H1 (cell line): ENCODE results near the gene SUCLG2. TPM values are rescaled to one million over a fixed set of nuclear protein-coding genes. Genes with fewer than 3 reads are reported as not detected.

Experiments used
- CTCF ChIA-PET: fragments of 300-600 bp; sonication (Branson Sonifier 250); formaldehyde crosslinking; loops from one replicate; lab custom pipeline; 2021; ENCODE audit not compliant: partially characterized antibody; lab: Charles Lee
- POLR2A ChIA-PET: fragments of 300-600 bp; sonication (Branson Sonifier 250); formaldehyde crosslinking; loops from one replicate; lab custom pipeline; 2021; ENCODE audit warnings: inconsistent platforms; ENCODE audit not compliant: partially characterized antibody; lab: Charles Lee
- DNase-seq, 2 experiments: peaks; one replicate each; pipeline versions ENCODE4 v3.0.0 to v3.0.0-alpha.2; 2010 to 2022; ENCODE audit warnings: low spot score in 2 of 2, low read depth in 1 of 2, mixed read lengths in 1 of 2
- FAIRE-seq: peaks from 2 replicates; lab custom pipeline; 2011; peaks lifted over from hg19 to GRCh38; lab: Jason Lieb, UNC
- H2AFZ ChIP-seq: 2 replicates; pipeline ENCODE4 v1.8.1; 2012; ENCODE audit warnings: low read length, inconsistent platforms
- H2AK5ac ChIP-seq: 2 replicates; pipeline ENCODE4 v1.6.1; 2013; ENCODE audit warnings: low read depth, low read length
- H2BK120ac ChIP-seq: replicated peaks from 2 replicates; pipeline ENCODE3; 2013; ENCODE audit warnings: low read depth, low read length, inconsistent platforms
- H2BK12ac ChIP-seq: 2 replicates; pipeline ENCODE4 v1.6.1; 2013; ENCODE audit warnings: low read depth, low read length
- H2BK15ac ChIP-seq: 2 replicates; pipeline ENCODE4 v1.6.1; 2013; ENCODE audit warnings: low read length
- H2BK20ac ChIP-seq: 2 replicates; pipeline ENCODE4 v1.6.1; 2013; ENCODE audit warnings: low read length
- H2BK5ac ChIP-seq: 2 replicates; pipeline ENCODE4 v1.6.1; 2013; ENCODE audit warnings: low read depth, low read length
- H3K14ac ChIP-seq: 2 replicates; pipeline ENCODE4 v1.6.1; 2013; ENCODE audit warnings: inconsistent platforms; ENCODE audit not compliant: insufficient read length
- H3K18ac ChIP-seq: 2 replicates; pipeline ENCODE4 v1.6.1; 2013; ENCODE audit warnings: low read length; ENCODE audit errors: extremely low read depth
- H3K23ac ChIP-seq: 2 replicates; pipeline ENCODE4 v1.6.1; 2013; ENCODE audit warnings: inconsistent platforms; ENCODE audit not compliant: insufficient read length
- H3K23me2 ChIP-seq: 2 replicates; pipeline ENCODE4 v1.6.1; 2013; ENCODE audit warnings: low read depth, low read length
- H3K27ac ChIP-seq: 2 replicates; pipeline ENCODE4 v1.6.1; 2011; ENCODE audit warnings: low read depth, low read length, inconsistent platforms
- H3K27me3 ChIP-seq, 4 experiments: replicated peaks in 1 of 4; 1 replicate in 1 of 4; 2 replicates in 3 of 4; pipeline versions ENCODE4 v1.6.1 to v1.8.1; 2011 to 2013; ENCODE audit warnings: low read length in 3 of 4, mild to moderate bottlenecking in 3 of 4, inconsistent platforms in 2 of 4, mixed read lengths in 2 of 4, moderate library complexity in 1 of 4; ENCODE audit not compliant: control insufficient read depth in 3 of 4, insufficient read depth in 3 of 4; ENCODE audit errors: extremely low read depth in 1 of 4
- H3K36me3 ChIP-seq, 4 experiments: 2 replicates each; pipeline versions ENCODE4 v1.6.1 to v1.8.1; 2011 to 2013; ENCODE audit warnings: mild to moderate bottlenecking in 4 of 4, low read length in 3 of 4, moderate library complexity in 2 of 4, control low read depth in 1 of 4, inconsistent platforms in 1 of 4; ENCODE audit not compliant: insufficient read depth in 4 of 4, control insufficient read depth in 2 of 4
- H3K4ac ChIP-seq: replicated peaks from 2 replicates; pipeline ENCODE3; 2013; ENCODE audit warnings: low read length, low read depth, mixed read lengths, inconsistent platforms; ENCODE audit not compliant: insufficient read length
- H3K4me1 ChIP-seq, 4 experiments: replicated peaks in 1 of 4; 1 replicate in 1 of 4; 2 replicates in 3 of 4; pipeline versions ENCODE4 v1.6.1 to v1.8.1; 2011 to 2013; ENCODE audit warnings: low read length in 3 of 4, inconsistent platforms in 2 of 4, mixed read lengths in 1 of 4; ENCODE audit not compliant: insufficient read depth in 4 of 4, control insufficient read depth in 3 of 4
- H3K4me2 ChIP-seq, 2 experiments: 2 replicates each; pipeline versions ENCODE4 v1.6.1 to v1.8.1; 2011 to 2013; ENCODE audit warnings: low read depth in 2 of 2, low read length in 2 of 2, control low read depth in 1 of 2, inconsistent platforms in 1 of 2, mild to moderate bottlenecking in 1 of 2; ENCODE audit not compliant: insufficient read depth in 1 of 2
- H3K4me3 ChIP-seq, 4 experiments: fragments of 200-600, 300-600 bp in 1 of 4; sonication (generic), shearing (Covaris generic), sonication (Bioruptor Twin) in 1 of 4; 2 replicates each; pipeline versions ENCODE4 v1.5.1 to v1.8.1; 2011 to 2016; ENCODE audit warnings: low read length in 4 of 4, low read depth in 3 of 4, control low read depth in 2 of 4, inconsistent platforms in 2 of 4, mild to moderate bottlenecking in 2 of 4, mixed read lengths in 1 of 4, moderate library complexity in 1 of 4; ENCODE audit not compliant: insufficient read depth in 2 of 4; ENCODE audit errors: extremely low read depth in 1 of 4
- H3K56ac ChIP-seq: replicated peaks from 2 replicates; pipeline ENCODE3; 2013; ENCODE audit warnings: low read depth, mild to moderate bottlenecking, mixed read lengths, low read length, inconsistent platforms; ENCODE audit not compliant: insufficient read length
- H3K79me1 ChIP-seq: 2 replicates; pipeline ENCODE4 v1.6.1; 2013; ENCODE audit warnings: low read depth, low read length, control low read depth
- H3K79me2 ChIP-seq, 2 experiments: 2 replicates each; pipeline versions ENCODE4 v1.6.1 to v1.8.1; 2012 to 2013; ENCODE audit warnings: low read length in 2 of 2, mild to moderate bottlenecking in 2 of 2, inconsistent platforms in 1 of 2; ENCODE audit not compliant: insufficient read depth in 2 of 2, control insufficient read depth in 1 of 2
- H3K9ac ChIP-seq, 4 experiments: replicated peaks in 1 of 4; 1 replicate in 1 of 4; 2 replicates in 3 of 4; pipeline versions ENCODE4 v1.6.1 to v1.8.1; 2011 to 2013; ENCODE audit warnings: low read depth in 3 of 4, low read length in 3 of 4, control low read depth in 2 of 4, mild to moderate bottlenecking in 2 of 4, moderate library complexity in 2 of 4, inconsistent platforms in 1 of 4; ENCODE audit errors: extremely low read depth in 1 of 4
- H3K9me3 ChIP-seq, 2 experiments: 2 replicates each; pipeline versions ENCODE4 v1.6.1 to v1.8.1; 2012 to 2013; ENCODE audit warnings: mild to moderate bottlenecking in 2 of 2, moderate library complexity in 2 of 2, control low read depth in 1 of 2, inconsistent platforms in 1 of 2, low read depth in 1 of 2, low read length in 1 of 2, mixed read lengths in 1 of 2; ENCODE audit not compliant: insufficient read depth in 2 of 2
- H4K20me1 ChIP-seq, 2 experiments: replicated peaks in 1 of 2; 2 replicates each; pipeline versions ENCODE3 to v1.8.1; 2011 to 2013; ENCODE audit warnings: inconsistent platforms in 2 of 2, low read length in 2 of 2, mild to moderate bottlenecking in 1 of 2; ENCODE audit not compliant: insufficient read depth in 2 of 2, control insufficient read depth in 1 of 2
- H4K5ac ChIP-seq: 2 replicates; pipeline ENCODE4 v1.6.1; 2013; ENCODE audit warnings: low read length, low read depth, mixed read lengths, inconsistent platforms; ENCODE audit not compliant: insufficient read length
- H4K8ac ChIP-seq: 2 replicates; pipeline ENCODE4 v1.8.0; 2013; ENCODE audit warnings: mild to moderate bottlenecking, moderate library complexity, low read length, inconsistent platforms; ENCODE audit not compliant: insufficient read depth; ENCODE audit errors: extremely low read depth
- H4K91ac ChIP-seq: replicated peaks from 2 replicates; pipeline ENCODE3; 2013; ENCODE audit warnings: low read length, mixed read lengths, inconsistent platforms; ENCODE audit not compliant: insufficient read length
- ASH2L ChIP-seq: fragments of 200-600, 300-600 bp; sonication (generic); IDR thresholded peaks from one replicate; pipeline ENCODE4 v1.7.1; 2017; ENCODE audit warnings: low read length
- ATF2 ChIP-seq: IDR thresholded peaks from 2 replicates; pipeline ENCODE4 v1.6.1; 2012; ENCODE audit warnings: low read length, inconsistent platforms
- CEBPB ChIP-seq: IDR thresholded peaks from 2 replicates; pipeline ENCODE4 v1.6.1; 2012; ENCODE audit warnings: low read depth, low read length
- EP300 ChIP-seq, 2 experiments: IDR thresholded peaks; 1 replicate in 1 of 2; 2 replicates in 1 of 2; pipeline ENCODE4 v1.6.1; 2011 to 2012; ENCODE audit warnings: low read depth in 2 of 2, low read length in 2 of 2, mild to moderate bottlenecking in 2 of 2, borderline replicate concordance in 1 of 2, inconsistent platforms in 1 of 2, moderate library complexity in 1 of 2
- KDM4A ChIP-seq: IDR thresholded peaks from one replicate; pipeline ENCODE4 v1.7.1; 2012; ENCODE audit warnings: low read depth, mild to moderate bottlenecking, moderate library complexity, low read length, inconsistent platforms; ENCODE audit not compliant: severe bottlenecking
- KDM5A ChIP-seq: fragments of 200-600 bp; IDR thresholded peaks from 2 replicates; pipeline ENCODE4 v1.7.1; 2012; ENCODE audit warnings: mild to moderate bottlenecking, low read length, inconsistent platforms, mixed read lengths
- MAFK ChIP-seq: IDR thresholded peaks from 2 replicates; pipeline ENCODE4 v1.6.1; 2012; ENCODE audit warnings: low read depth, mild to moderate bottlenecking, improper control_type of control experiment, low read length
- RNF2 ChIP-seq: fragments of 200-900, 300-1000 bp; sonication (generic); IDR thresholded peaks from 2 replicates; pipeline ENCODE4 v1.7.1; 2016; ENCODE audit warnings: borderline replicate concordance, low read depth, mild to moderate bottlenecking, antibody characterized with exemption, low read length; ENCODE audit not compliant: poor library complexity, severe bottlenecking; ENCODE audit errors: missing control alignments
- SP1 ChIP-seq: IDR thresholded peaks from 2 replicates; pipeline ENCODE4 v1.6.1; 2011; ENCODE audit warnings: low read depth, low read length
- SP2 ChIP-seq: IDR thresholded peaks from 2 replicates; pipeline ENCODE4 v1.6.1; 2012; ENCODE audit warnings: mild to moderate bottlenecking, low read length, inconsistent platforms
- TBP ChIP-seq: IDR thresholded peaks from 2 replicates; pipeline ENCODE4 v1.6.1; 2011; ENCODE audit warnings: low read depth, low read length, improper control_type of control experiment
- WGBS, 2 experiments: shearing (Covaris generic) in 1 of 2; methylation state at CpG; one replicate each; pipeline versions ENCODE4 v1.1.6 to v1.1.7; 2013 to 2015; ENCODE audit warnings: low lambda C conversion rate in 2 of 2, mixed read lengths in 2 of 2, inconsistent platforms in 1 of 2, low coverage in 1 of 2, missing lambda C conversion rate in 1 of 2; ENCODE audit not compliant: insufficient replicate concordance in 2 of 2, insufficient coverage in 1 of 2, insufficient read length in 1 of 2; ENCODE audit errors: extremely low coverage in 1 of 2, missing lambda C conversion rate in 1 of 2; 5-methylcytosine and 5-hydroxymethylcytosine counted together
- polyA plus RNA-seq, 7 experiments: library from polyadenylated mRNA; depleted of rRNA in 3 of 7; stranded (reverse) in 5 of 7; unstranded in 2 of 7; fragments of >200 nt in 5 of 7; fragments of 200-250 nt in 2 of 7; gene quantifications; 1 replicate in 5 of 7; 2 replicates in 1 of 7; 4 replicates in 1 of 7; pipeline versions ENCODE4 v1.2.1 to v1.2.3, GENCODE V29; 2011 to 2013; ENCODE audit warnings: missing spikeins in 2 of 7, mixed read lengths in 2 of 7
- total RNA-seq: library from RNA; stranded (reverse); fragmentation: NEBNext Ultra II Directional; extraction: Animal tissue kit (Norgen Biotek cat#: 25700); gene quantifications from 2 replicates; pipeline ENCODE4 v1.2.1, GENCODE V29; 2021
- TF ChIP-seq, protein P1 (sequence below): IDR thresholded peaks from 2 replicates; pipeline ENCODE4 v1.6.1; 2011; ENCODE audit warnings: low read depth, mild to moderate bottlenecking, low read length; ENCODE audit not compliant: insufficient read depth

The SUCLG2 gene
- total and polyA plus RNA-seq, 2 of the 8 experiments (the other 6 are each of a cell fraction or from before 2014, with no cell fraction given), result 12.9 to 46.2 TPM

- Histone ChIP-seq H3K56ac (no peak overlapping the region), H2AK5ac (no peak overlapping the region), H3K14ac (no peak overlapping the region), H2BK5ac (no peak overlapping the region), H3K23me2 (no peaks in the 10 kb centered on the region), H3K27me3 (no peaks in the 10 kb centered on the region), H2AFZ (no peak overlapping the region), H2BK12ac (no peak overlapping the region), H3K9me3 (no peaks in the 10 kb centered on the region), H2BK120ac (no peak overlapping the region), H2BK15ac (no peak overlapping the region), H3K4ac (no peak overlapping the region), H4K5ac (no peak overlapping the region), H3K79me2 (no peaks in the 10 kb centered on the region), H3K23ac (no peak overlapping the region), H3K79me1 (no peaks in the 10 kb centered on the region; the same call in 1 of the 2 replicates), H4K20me1 (no peaks in the 10 kb centered on the region), H3K4me1 (peaks cover 0 to 8% (median 4%) of the 10 kb centered on the region in 4 experiments; a peak in 2 of 7 replicates), H2BK20ac (no peak overlapping the region), H3K4me2 (no peak overlapping the region), H3K9ac (no peak overlapping the region), H3K4me3 (no peak overlapping the region), H3K36me3 (no peaks in the 10 kb centered on the region), H4K8ac (no peak overlapping the region), H3K18ac (no peak overlapping the region), H4K91ac (no peak overlapping the region), H3K27ac (no peak overlapping the region)
- WGBS, 2 experiments, result 72% methylated on average over 7 of the region's 7 CpGs; no CpG with 5 or more reads in 1 of the 2 experiments
- DNase-seq, result no peak
- CTCF ChIA-PET, result interaction anchor here (0.6 to 9.0 kb wide), 28 partner anchors 10 to 1510 kb away, joined by 3 to 66 read pairs (median 5); partner anchors contain the start of gene SUCLG2
- POLR2A ChIA-PET, result interaction anchor here (1.0 kb wide), 2 partner anchors 11 to 395 kb away, joined by 3 read pairs; no protein-coding TSS in a partner anchor
- no peak for TF ChIP-seq TBP
- no peak for TF ChIP-seq KDM4A
- TF ChIP-seq CEBPB, result no peak
- no peak for TF ChIP-seq EP300 (IDR thresholded peaks at IDR 0.05; ENCODE audit: borderline replicate concordance in 1 of 2, low read depth in 2 of 2, low read length in 2 of 2)
- TF ChIP-seq ATF2, result no peak
- TF ChIP-seq MAFK, result no peak
- no peak for TF ChIP-seq SP2
- TF ChIP-seq ASH2L, result no peak
- no peak for TF ChIP-seq KDM5A
- TF ChIP-seq, protein P1, sequence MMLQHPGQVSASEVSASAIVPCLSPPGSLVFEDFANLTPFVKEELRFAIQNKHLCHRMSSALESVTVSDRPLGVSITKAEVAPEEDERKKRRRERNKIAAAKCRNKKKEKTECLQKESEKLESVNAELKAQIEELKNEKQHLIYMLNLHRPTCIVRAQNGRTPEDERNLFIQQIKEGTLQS, result no peak
- TF ChIP-seq SP1, result no peak
- TF ChIP-seq RNF2, result no peak
- no peak for FAIRE-seq
These were observed 271.0 kb downstream of the SUCLG2 start for GRCh38 chr3:67383379-67383778.
